GM12878 (cell line): ENCODE measurements around the gene RAF1. TPM values are rescaled to one million over a fixed set of nuclear protein-coding genes. Genes with fewer than 3 reads are reported as not detected.

ENCODE experiments used
- ATAC-seq: fragments of 200-7000 bp; cut with Tn5 transposase; 3 replicates; pipeline ENCODE4 v1.9.1; 2020; ENCODE audit warnings: mild to moderate bottlenecking, moderate library complexity
- BruUV-seq: library from RNA; stranded (reverse); fragments of 400-500 nt; replicated peaks from 2 replicates; lab custom pipeline; 2021; lab: Mats Ljungman, UMichigan
- CTCF ChIA-PET: fragments of 300-600 bp; sonication (Branson Sonifier 250); formaldehyde crosslinking; extraction: SDS; loops from one replicate; lab custom pipeline; 2021; ENCODE audit warnings: inconsistent platforms; lab: Yijun Ruan, JAX
- POLR2A ChIA-PET: fragments of 350-600 bp; formaldehyde crosslinking; extraction: SDS; loops from one replicate; lab custom pipeline; 2021; ENCODE audit warnings: inconsistent platforms; lab: Charles Lee
- RAD21 ChIA-PET: fragments of 300-600 bp; sonication (Branson Sonifier 250); formaldehyde crosslinking; loops from one replicate; lab custom pipeline; 2023; ENCODE audit warnings: antibody characterized with exemption; ENCODE audit not compliant: unreplicated experiment; lab: Charles Lee
- SMC1A ChIA-PET: fragments of 300-600 bp; sonication (Branson Sonifier 250); formaldehyde crosslinking; loops from one replicate; lab custom pipeline; 2023; ENCODE audit not compliant: unreplicated experiment, uncharacterized antibody; lab: Charles Lee
- DNase-seq: peaks from one replicate; pipeline ENCODE4 v3.0.0-alpha.2; 2011; ENCODE audit warnings: low read depth, low spot score
- FAIRE-seq: peaks from 3 replicates; lab custom pipeline; 2011; peaks lifted over from hg19 to GRCh38; lab: Jason Lieb, UNC
- H2AFZ ChIP-seq: 2 replicates; pipeline ENCODE4 v1.6.0; 2011; ENCODE audit warnings: low read depth, low read length, control low read depth; ENCODE audit not compliant: control insufficient read depth
- H3K27ac ChIP-seq: 2 replicates; pipeline ENCODE4 v1.5.1; 2011; ENCODE audit warnings: control low read depth; ENCODE audit not compliant: control insufficient read depth, insufficient read depth
- H3K27me3 ChIP-seq, 2 experiments: replicated peaks in 1 of 2; 2 replicates each; pipeline versions ENCODE4 v1.6.0 to v1.6.1; 2011; ENCODE audit warnings: low read length in 1 of 2; ENCODE audit not compliant: control insufficient read depth in 2 of 2, insufficient read depth in 2 of 2
- H3K36me3 ChIP-seq, 2 experiments: 2 replicates each; pipeline ENCODE4 v1.5.1; 2011; ENCODE audit warnings: low read length in 1 of 2; ENCODE audit not compliant: control insufficient read depth in 2 of 2, insufficient read depth in 2 of 2
- H3K4me1 ChIP-seq: 2 replicates; pipeline ENCODE4 v1.6.1; 2011; ENCODE audit warnings: mild to moderate bottlenecking, low read length, moderate library complexity, mixed read lengths; ENCODE audit not compliant: control insufficient read depth, insufficient read depth
- H3K4me2 ChIP-seq: 2 replicates; pipeline ENCODE4 v1.6.0; 2011; ENCODE audit warnings: control low read depth; ENCODE audit not compliant: control insufficient read depth, insufficient read depth
- H3K4me3 ChIP-seq: fragments of 200-600 bp; sonication (generic); 2 replicates; pipeline ENCODE4 v1.5.1; 2016
- H3K79me2 ChIP-seq: 2 replicates; pipeline ENCODE4 v1.6.0; 2011; ENCODE audit warnings: low read length; ENCODE audit not compliant: control insufficient read depth, insufficient read depth
- H3K9ac ChIP-seq: 2 replicates; pipeline ENCODE4 v1.8.0; 2011; ENCODE audit warnings: low read length, control low read depth, mixed read lengths; ENCODE audit not compliant: control insufficient read depth, insufficient read depth
- H3K9me3 ChIP-seq: replicated peaks from 3 replicates; pipeline ENCODE4 v1.5.1; 2011; ENCODE audit warnings: mild to moderate bottlenecking, low read length; ENCODE audit not compliant: control insufficient read depth, insufficient read depth
- H4K20me1 ChIP-seq: 2 replicates; pipeline ENCODE4 v1.6.0; 2011; ENCODE audit not compliant: control insufficient read depth, insufficient read depth
- ATF2 ChIP-seq: IDR thresholded peaks from 2 replicates; pipeline ENCODE4 v1.6.1; 2012; ENCODE audit warnings: low read length, inconsistent platforms
- BRCA1 ChIP-seq: IDR thresholded peaks from 2 replicates; pipeline ENCODE4 v1.6.1; 2011; ENCODE audit warnings: low read depth, low read length, improper control_type of control experiment
- CBX3 ChIP-seq: fragments of 200-600 bp; sonication (generic); IDR thresholded peaks from 2 replicates; pipeline ENCODE4 v1.6.1; 2016; ENCODE audit warnings: low read depth, borderline replicate concordance
- CHD2 ChIP-seq: IDR thresholded peaks from 2 replicates; pipeline ENCODE4 v1.6.1; 2011; ENCODE audit warnings: low read depth, low read length, improper control_type of control experiment, borderline replicate concordance
- ETV6 ChIP-seq, 2 experiments: fragments of 450-650 bp in 1 of 2; IDR thresholded peaks in 1 of 2; conservative IDR thresholded peaks in 1 of 2; 2 replicates each; pipeline ENCODE4 v1.6.1; 2014; ENCODE audit warnings: antibody characterized with exemption in 1 of 2, borderline replicate concordance in 1 of 2, low read depth in 1 of 2, mild to moderate bottlenecking in 1 of 2, moderate library complexity in 1 of 2
- JUND ChIP-seq: IDR thresholded peaks from 2 replicates; pipeline ENCODE4 v1.6.1; 2012; ENCODE audit warnings: low read depth, mild to moderate bottlenecking, low read length, improper control_type of control experiment, moderate library complexity
- NBN ChIP-seq: fragments of 450-650 bp; IDR thresholded peaks from 2 replicates; pipeline ENCODE4 v1.6.1; 2016
- SMARCA5 ChIP-seq: fragments of 450-650 bp; IDR thresholded peaks from 2 replicates; pipeline ENCODE4 v1.6.1; 2017; ENCODE audit warnings: mild to moderate bottlenecking
- SREBF1 ChIP-seq: IDR thresholded peaks from 2 replicates; pipeline ENCODE4 v1.6.1; 2012; ENCODE audit warnings: mild to moderate bottlenecking, low read length
- TCF7 ChIP-seq: IDR thresholded peaks from 2 replicates; pipeline ENCODE4 v1.6.1; 2014; ENCODE audit warnings: antibody characterized with exemption, borderline replicate concordance
- WRNIP1 ChIP-seq: IDR thresholded peaks from 2 replicates; pipeline ENCODE4 v1.6.1; 2011; ENCODE audit warnings: low read depth, low read length, improper control_type of control experiment, borderline replicate concordance
- ZBED1 ChIP-seq: IDR thresholded peaks from 2 replicates; pipeline ENCODE4 v1.6.1; 2016; ENCODE audit warnings: borderline replicate concordance
- ZNF24 ChIP-seq: fragments of 450-650 bp; IDR thresholded peaks from 2 replicates; pipeline ENCODE4 v1.6.1; 2017; ENCODE audit warnings: antibody characterized with exemption, mild to moderate bottlenecking
- ZNF384 ChIP-seq: IDR thresholded peaks from 2 replicates; pipeline ENCODE4 v1.6.1; 2012; ENCODE audit warnings: low read depth, mild to moderate bottlenecking, low read length, improper control_type of control experiment, borderline replicate concordance
- WGBS: methylation state at CpG from one replicate; pipeline ENCODE4 v1.1.6; 2016; ENCODE audit warnings: low lambda C conversion rate; ENCODE audit not compliant: insufficient replicate concordance, insufficient coverage; ENCODE audit errors: missing lambda C conversion rate; 5-methylcytosine and 5-hydroxymethylcytosine counted together
- in situ Hi-C: fragments of 300-500 bp; cut with MboI; formaldehyde crosslinking; loops from 9 replicates; pipeline ENCODE4 v1.14.3; 2018; ENCODE audit warnings: mixed read lengths
- intact Hi-C: fragments of 100-400 bp; cut with micrococcal nuclease; formaldehyde crosslinking; loops from one replicate; pipeline ENCODE4 v1.14.2; 2022; ENCODE audit not compliant: unreplicated experiment
- polyA plus RNA-seq, 11 experiments: library from polyadenylated mRNA; depleted of rRNA in 4 of 11; unstranded in 6 of 11; stranded (reverse) in 5 of 11; fragments of >200 nt; fragmentation: Nextera tagmentation in 4 of 11; fragmentation: Illumina TruSeq in 1 of 11; extraction: Ambion mirVana in 4 of 11; extraction: Trizol in 1 of 11; gene quantifications; 1 replicate in 1 of 11; 2 replicates in 10 of 11; pipeline versions ENCODE4 v1.2.1 to v1.2.3, GENCODE V29; 2011 to 2016; ENCODE audit warnings: inconsistent platforms in 2 of 11, missing spikeins in 2 of 11, low read depth in 1 of 11
- total RNA-seq, 4 experiments: library from RNA; depleted of rRNA in 3 of 4; stranded (reverse); fragments of >200 nt in 3 of 4; fragmentation: Illumina TruSeq in 1 of 4; extraction: Trizol in 1 of 4; gene quantifications; 2 replicates each; pipeline versions ENCODE4 v1.2.1 to v1.2.3, GENCODE V29; 2013 to 2021
- TF ChIP-seq, protein P1 (sequence below): fragments of 450-650 bp; formaldehyde crosslinking; IDR thresholded peaks from 2 replicates; pipeline ENCODE4 v1.5.0; 2022; ENCODE audit warnings: mild to moderate bottlenecking, missing genetic modification characterization

Gene RAF1
- total and polyA plus RNA-seq, 10 of the 15 experiments (the other 5 are each of a cell fraction or from before 2014, with no cell fraction given) = 20.4 to 151 (median 77.8) TPM

DNA sequence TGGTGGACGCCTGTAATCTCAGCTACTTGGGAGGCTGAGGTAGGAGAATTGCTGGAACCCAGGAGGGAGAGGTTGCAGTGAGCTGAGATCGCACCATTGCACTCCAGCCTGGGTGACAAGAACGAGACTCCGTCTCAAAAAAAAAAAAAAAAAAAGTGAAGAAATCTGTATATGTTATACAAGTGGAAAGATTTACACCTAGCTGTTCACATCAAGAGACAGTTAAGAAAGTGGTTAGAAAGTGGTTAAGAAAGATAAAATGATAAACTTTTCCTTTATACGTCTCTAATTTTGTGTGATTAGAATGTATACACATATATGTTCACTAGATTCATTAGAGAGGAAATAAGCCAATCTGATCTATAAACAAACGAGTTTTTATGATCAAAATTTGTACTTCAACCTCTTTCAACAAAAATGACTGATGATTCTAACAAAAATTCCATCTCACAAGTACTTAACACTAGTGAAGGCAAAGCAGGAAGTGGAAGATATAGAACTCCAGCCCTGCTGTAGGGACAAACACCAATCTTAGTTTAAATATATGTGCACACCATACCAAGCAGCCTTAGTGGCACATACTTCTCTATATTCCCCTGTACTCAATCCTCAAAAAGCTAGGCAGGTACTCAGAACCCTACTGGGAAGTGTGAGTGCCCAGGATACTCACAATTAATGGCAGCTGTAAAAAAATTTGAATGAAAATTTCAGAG is 51.2 kb downstream of the RAF1 start:
- ChIA-PET RAD21 (interaction anchor here (0.7 kb wide), 1 partner anchor 133 kb away, joined by 4 read pairs; no protein-coding TSS in a partner anchor), CTCF (interaction anchor here (0.9 to 1.4 kb wide), 3 partner anchors 9 to 94 kb away, joined by 3 to 4 read pairs (median 3); no protein-coding TSS in a partner anchor), POLR2A (no interaction called here), SMC1A (interaction anchor here (1.0 to 1.3 kb wide), 2 partner anchors 50 to 53 kb away, joined by 3 read pairs; no protein-coding TSS in a partner anchor)
- Histone ChIP-seq H3K36me3 (peaks cover 4 to 20% of the 10 kb centered on the region in 2 experiments), H3K79me2 (peaks cover 10% of the 10 kb centered on the region), H3K4me3 (no peak overlapping the region), H3K4me1 (no peaks in the 10 kb centered on the region), H3K27ac (no peak overlapping the region), H3K9me3 (no peaks in the 10 kb centered on the region), H4K20me1 (no peaks in the 10 kb centered on the region), H3K27me3 (no peaks in the 10 kb centered on the region), H3K9ac (no peak overlapping the region), H2AFZ (no peak overlapping the region), H3K4me2 (no peak overlapping the region)
- ATAC-seq = no peak
- 70% methylated on average over 5 of the region's 6 CpGs for WGBS
- BruUV-seq = no TSS peak
- DNase-seq = no peak
- in situ Hi-C loops = no loop called here
- FAIRE-seq = no peak
- intact Hi-C loops = loop anchor here (5.0 kb wide), 1 partner anchor 50 kb away; the partner anchor contains the start of gene RAF1
- TF ChIP-seq ETV6 (conservative IDR thresholded peaks at IDR 0.05 in 1 of 2, IDR thresholded peaks at IDR 0.05 in 1 of 2; ENCODE audit: borderline replicate concordance in 1 of 2, low read depth in 1 of 2) (no peak), SMARCA5 (no peak), CBX3 (no peak), NBN (no peak), BRCA1 (no peak), ZNF384 (no peak), SREBF1 (no peak), CHD2 (no peak), TCF7 (no peak), ATF2 (no peak), JUND (no peak), ZNF24 (no peak), ZBED1 (no peak), WRNIP1 (no peak)
- TF ChIP-seq, protein P1, sequence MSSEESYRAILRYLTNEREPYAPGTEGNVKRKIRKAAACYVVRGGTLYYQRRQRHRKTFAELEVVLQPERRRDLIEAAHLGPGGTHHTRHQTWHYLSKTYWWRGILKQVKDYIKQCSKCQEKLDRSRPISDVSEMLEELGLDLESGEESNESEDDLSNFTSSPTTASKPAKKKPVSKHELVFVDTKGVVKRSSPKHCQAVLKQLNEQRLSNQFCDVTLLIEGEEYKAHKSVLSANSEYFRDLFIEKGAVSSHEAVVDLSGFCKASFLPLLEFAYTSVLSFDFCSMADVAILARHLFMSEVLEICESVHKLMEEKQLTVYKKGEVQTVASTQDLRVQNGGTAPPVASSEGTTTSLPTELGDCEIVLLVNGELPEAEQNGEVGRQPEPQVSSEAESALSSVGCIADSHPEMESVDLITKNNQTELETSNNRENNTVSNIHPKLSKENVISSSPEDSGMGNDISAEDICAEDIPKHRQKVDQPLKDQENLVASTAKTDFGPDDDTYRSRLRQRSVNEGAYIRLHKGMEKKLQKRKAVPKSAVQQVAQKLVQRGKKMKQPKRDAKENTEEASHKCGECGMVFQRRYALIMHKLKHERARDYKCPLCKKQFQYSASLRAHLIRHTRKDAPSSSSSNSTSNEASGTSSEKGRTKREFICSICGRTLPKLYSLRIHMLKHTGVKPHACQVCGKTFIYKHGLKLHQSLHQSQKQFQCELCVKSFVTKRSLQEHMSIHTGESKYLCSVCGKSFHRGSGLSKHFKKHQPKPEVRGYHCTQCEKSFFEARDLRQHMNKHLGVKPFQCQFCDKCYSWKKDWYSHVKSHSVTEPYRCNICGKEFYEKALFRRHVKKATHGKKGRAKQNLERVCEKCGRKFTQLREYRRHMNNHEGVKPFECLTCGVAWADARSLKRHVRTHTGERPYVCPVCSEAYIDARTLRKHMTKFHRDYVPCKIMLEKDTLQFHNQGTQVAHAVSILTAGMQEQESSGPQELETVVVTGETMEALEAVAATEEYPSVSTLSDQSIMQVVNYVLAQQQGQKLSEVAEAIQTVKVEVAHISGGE = no peak
